Activated CD4-positive, CD25-positive, alpha-beta regulatory T cell (primary cell): Measurements from ENCODE around the gene ZNF432.
"Not testable (repeated sequence)": the region's sequence is repeated elsewhere in the genome, so short reads cannot be mapped to it uniquely, and the experiment has no call there.

Source experiments
- DNase-seq, 4 experiments: peaks; one replicate each; lab custom pipeline; 2025; lab: John Stamatoyannopoulos, UW

ZNF432 gene

GRCh38 chr19:52048555-52049501 lies at the start of gene ZNF432:
Gene ZNF432 (minus strand): TSS chr19:52048838. CDS start chr19:52046868, 1,970 bp downstream.
- peak; percentile 57 to 70 (median 60) for DNase-seq

- DNase-seq, result not testable (repeated sequence)
Observed at GRCh38 chr19:52096416-52096815, 47.8 kb upstream of the ZNF432 start.

GRCh38 chr19:52095172-52096014 lies 46.8 kb upstream of the ZNF432 start, which contains the start of gene ZNF841:
Gene ZNF841 (minus strand): TSS chr19:52095765. CDS start chr19:52084801, 10,964 bp downstream.
- DNase-seq, result peak; percentile 65 to 76 (median 68)

- DNase-seq, result no peak
Observed at GRCh38 chr19:52094526-52095130, 46.0 kb upstream of the ZNF432 start.

- DNase-seq, result no peak
Observed at GRCh38 chr19:52086481-52086880, 37.8 kb upstream of the ZNF432 start.

- no peak for DNase-seq
Observed at GRCh38 chr19:52070496-52070895, 21.9 kb upstream of the ZNF432 start.

GRCh38 chr19:52069653-52070052 lies 21.0 kb upstream of the ZNF432 start:
- no peak for DNase-seq

- DNase-seq, result no peak
Observed at GRCh38 chr19:52066258-52066863, 17.7 kb upstream of the ZNF432 start.

GRCh38 chr19:52065399-52065798 lies 16.8 kb upstream of the ZNF432 start:
- DNase-seq, result no peak

GRCh38 chr19:52056480-52056879 lies 7.8 kb upstream of the ZNF432 start:
- not testable (repeated sequence) for DNase-seq

GRCh38 chr19:52051736-52052135 lies 3.1 kb upstream of the ZNF432 start:
- not testable (repeated sequence) for DNase-seq

GRCh38 chr19:52039169-52039568 lies 9.5 kb downstream of the ZNF432 start:
- no peak for DNase-seq

- no peak for DNase-seq
Observed at GRCh38 chr19:52034051-52034728, 14.4 kb downstream of the ZNF432 start.

- no peak for DNase-seq
Observed at GRCh38 chr19:52028780-52029123, 19.9 kb downstream of the ZNF432 start.

- peak; percentile 58 to 74 (median 72) for DNase-seq
Observed at GRCh38 chr19:52028027-52028779, 20.4 kb downstream of the ZNF432 start, which contains the start of gene ZNF614. Gene ZNF614 (minus strand): TSS chr19:52028379. CDS start chr19:52025745, 2,634 bp downstream.

- not testable (repeated sequence) for DNase-seq
Observed at GRCh38 chr19:52026255-52026990, 22.2 kb downstream of the ZNF432 start.

GRCh38 chr19:52024478-52024877 lies 24.2 kb downstream of the ZNF432 start:
- not testable (repeated sequence) for DNase-seq

GRCh38 chr19:52022193-52022592 lies 26.4 kb downstream of the ZNF432 start:
- DNase-seq, result no peak

GRCh38 chr19:52020506-52020905 lies 28.1 kb downstream of the ZNF432 start:
- no peak for DNase-seq
